ENCODE data around the gene OSBPL7. TPM values are rescaled to one million over a fixed set of nuclear protein-coding genes. Genes with fewer than 3 reads are reported as not detected.

OSBPL7 gene
- polyA plus RNA-seq, 1 donor (not counting 4 experiments of a cell fraction or from before 2014, with no cell fraction given), result 1.9 TPM

DNA sequence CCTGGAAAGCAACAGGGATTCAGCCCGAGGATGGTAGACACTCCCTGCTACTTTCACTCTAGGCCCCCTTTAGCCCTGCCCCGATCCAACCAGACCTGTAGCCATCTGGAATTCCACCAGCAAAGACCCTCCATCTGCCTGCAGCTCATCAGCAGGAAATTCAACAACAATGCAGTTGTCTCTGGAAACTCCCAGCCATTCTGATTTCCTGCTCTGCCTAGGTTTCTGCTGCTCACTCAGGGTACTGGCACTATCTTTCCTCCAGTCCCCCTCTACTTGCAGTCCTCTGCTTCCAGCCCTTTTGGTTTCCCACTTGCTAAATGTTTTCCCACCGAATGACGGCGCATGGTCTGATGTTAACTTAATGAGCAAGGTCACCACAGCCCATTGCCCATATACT, 32.0 kb upstream of the OSBPL7 start:
- DNase-seq (ENCODE audit: low read depth, low spot score) (no peak), FAIRE-seq (no peak)
- H3K9me1 ChIP-seq (ENCODE audit: control insufficient read depth, extremely low read depth, insufficient read depth, low read length), result no peaks in the 10 kb centered on the region
- no peak overlapping the region for H2AFZ ChIP-seq (ENCODE audit: control insufficient read depth, low read length)
- H3K4me3 ChIP-seq (ENCODE audit: control insufficient read depth in 2 of 3, extremely low read depth in 1 of 3, insufficient read depth in 2 of 3, low read depth in 1 of 3, low read length in 3 of 3), result no peak overlapping the region
- peaks cover under 1% of the 10 kb centered on the region for H3K79me2 ChIP-seq (ENCODE audit: control insufficient read depth, insufficient read depth, low read length)
- TF ChIP-seq EZH2 (IDR thresholded peaks at IDR 0.05; ENCODE audit: low read length), result no peak
- TF ChIP-seq, protein P1, sequence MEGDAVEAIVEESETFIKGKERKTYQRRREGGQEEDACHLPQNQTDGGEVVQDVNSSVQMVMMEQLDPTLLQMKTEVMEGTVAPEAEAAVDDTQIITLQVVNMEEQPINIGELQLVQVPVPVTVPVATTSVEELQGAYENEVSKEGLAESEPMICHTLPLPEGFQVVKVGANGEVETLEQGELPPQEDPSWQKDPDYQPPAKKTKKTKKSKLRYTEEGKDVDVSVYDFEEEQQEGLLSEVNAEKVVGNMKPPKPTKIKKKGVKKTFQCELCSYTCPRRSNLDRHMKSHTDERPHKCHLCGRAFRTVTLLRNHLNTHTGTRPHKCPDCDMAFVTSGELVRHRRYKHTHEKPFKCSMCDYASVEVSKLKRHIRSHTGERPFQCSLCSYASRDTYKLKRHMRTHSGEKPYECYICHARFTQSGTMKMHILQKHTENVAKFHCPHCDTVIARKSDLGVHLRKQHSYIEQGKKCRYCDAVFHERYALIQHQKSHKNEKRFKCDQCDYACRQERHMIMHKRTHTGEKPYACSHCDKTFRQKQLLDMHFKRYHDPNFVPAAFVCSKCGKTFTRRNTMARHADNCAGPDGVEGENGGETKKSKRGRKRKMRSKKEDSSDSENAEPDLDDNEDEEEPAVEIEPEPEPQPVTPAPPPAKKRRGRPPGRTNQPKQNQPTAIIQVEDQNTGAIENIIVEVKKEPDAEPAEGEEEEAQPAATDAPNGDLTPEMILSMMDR (optimal IDR thresholded peaks at IDR 0.05 in 1 of 3, IDR thresholded peaks at IDR 0.05 in 1 of 3, conservative IDR thresholded peaks at IDR 0.05 in 1 of 3; ENCODE audit: extremely low read depth in 1 of 3, insufficient read depth in 2 of 3, low read length in 3 of 3), result no peak
- peaks cover 46% of the 10 kb centered on the region for H3K27me3 ChIP-seq (ENCODE audit: control insufficient read depth, extremely low read depth, insufficient read depth, low read length)
- H3K9ac ChIP-seq (ENCODE audit: control insufficient read depth, extremely low read depth, insufficient read depth, low read length), result no peak overlapping the region
- peaks cover 23% of the 10 kb centered on the region for H3K4me1 ChIP-seq (ENCODE audit: control insufficient read depth, extremely low read depth, insufficient read depth, low read length)
- no peak overlapping the region for H3K4me2 ChIP-seq (ENCODE audit: control insufficient read depth, extremely low read depth, insufficient read depth, low read depth, low read length)
- no peaks in the 10 kb centered on the region for H4K20me1 ChIP-seq (ENCODE audit: control insufficient read depth, extremely low read depth, insufficient read depth, low read length)
- no peaks in the 10 kb centered on the region for H3K9me3 ChIP-seq (ENCODE audit: control insufficient read depth, low read depth, low read length)
- dilution Hi-C loops (cut with MboI; ENCODE audit: extremely low pct_ligation_motif_present, low sequenced_read_pairs), result no loop called here
- no peaks in the 10 kb centered on the region for H3K36me3 ChIP-seq (ENCODE audit: control insufficient read depth in 2 of 2, extremely low read depth in 1 of 2, insufficient read depth in 2 of 2, low read length in 2 of 2)
- no peak overlapping the region for H3K27ac ChIP-seq (ENCODE audit: control insufficient read depth, insufficient read depth, low read length)

DNA sequence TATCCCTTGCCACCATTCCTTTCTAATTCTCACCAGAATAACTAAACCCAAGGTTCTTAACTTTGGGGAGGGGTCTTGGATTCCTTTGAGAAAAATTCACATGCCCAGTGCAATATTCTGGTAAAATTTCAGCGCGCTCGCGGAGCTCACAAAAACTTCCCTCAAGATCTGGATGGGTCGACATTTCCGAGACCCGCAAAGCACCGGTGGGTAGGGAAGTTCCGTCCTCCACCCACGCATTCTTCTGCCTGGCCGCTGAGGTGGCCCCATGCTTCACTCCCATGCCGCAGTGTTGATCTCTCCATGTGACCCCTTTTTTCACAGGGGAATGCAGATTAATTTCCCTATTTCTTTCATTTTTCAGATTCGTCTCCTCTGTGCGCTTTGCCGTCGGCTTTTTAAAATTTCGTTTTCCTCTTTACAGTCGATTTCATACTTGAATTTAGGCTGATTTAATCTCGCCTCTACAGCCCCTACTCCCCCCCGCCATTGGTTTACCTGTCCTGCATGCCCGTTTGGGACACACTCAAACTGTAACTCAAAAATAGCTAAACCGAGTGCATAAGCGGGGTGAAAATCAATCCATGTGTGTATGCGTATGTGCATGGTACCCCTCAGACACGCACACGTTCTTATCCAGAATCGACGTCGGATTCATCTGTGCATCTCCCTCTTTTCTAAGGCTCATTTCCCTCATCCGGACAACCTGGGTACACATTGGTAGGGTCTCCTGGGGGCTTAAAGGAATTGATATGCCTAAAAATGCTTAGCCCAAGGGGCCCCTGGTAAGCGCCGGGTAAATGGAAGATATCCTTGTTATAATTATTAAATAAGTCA, 30.7 kb upstream of the OSBPL7 start:
- DNase-seq (ENCODE audit: low read depth, low spot score) (no peak), FAIRE-seq (no peak)
- TF ChIP-seq, protein P1 (optimal IDR thresholded peaks at IDR 0.05 in 1 of 3, IDR thresholded peaks at IDR 0.05 in 1 of 3, conservative IDR thresholded peaks at IDR 0.05 in 1 of 3; ENCODE audit: extremely low read depth in 1 of 3, insufficient read depth in 2 of 3, low read length in 3 of 3), result no peak
- TF ChIP-seq EZH2 (IDR thresholded peaks at IDR 0.05; ENCODE audit: low read length), result peak; percentile 72
- Histone ChIP-seq H4K20me1 (ENCODE audit: control insufficient read depth, extremely low read depth, insufficient read depth, low read length) (no peaks in the 10 kb centered on the region), H3K9ac (ENCODE audit: control insufficient read depth, extremely low read depth, insufficient read depth, low read length) (no peak overlapping the region), H3K9me3 (ENCODE audit: control insufficient read depth, low read depth, low read length) (no peaks in the 10 kb centered on the region), H3K9me1 (ENCODE audit: control insufficient read depth, extremely low read depth, insufficient read depth, low read length) (no peaks in the 10 kb centered on the region), H3K27me3 (ENCODE audit: control insufficient read depth, extremely low read depth, insufficient read depth, low read length) (peaks cover 46% of the 10 kb centered on the region), H3K4me3 (ENCODE audit: control insufficient read depth in 2 of 3, extremely low read depth in 1 of 3, insufficient read depth in 2 of 3, low read depth in 1 of 3, low read length in 3 of 3) (no peak overlapping the region), H3K79me2 (ENCODE audit: control insufficient read depth, insufficient read depth, low read length) (peaks cover 2% of the 10 kb centered on the region), H3K36me3 (ENCODE audit: control insufficient read depth in 2 of 2, extremely low read depth in 1 of 2, insufficient read depth in 2 of 2, low read length in 2 of 2) (no peaks in the 10 kb centered on the region), H2AFZ (ENCODE audit: control insufficient read depth, low read length) (no peak overlapping the region), H3K4me1 (ENCODE audit: control insufficient read depth, extremely low read depth, insufficient read depth, low read length) (peaks cover 24% of the 10 kb centered on the region), H3K27ac (ENCODE audit: control insufficient read depth, insufficient read depth, low read length) (no peak overlapping the region), H3K4me2 (ENCODE audit: control insufficient read depth, extremely low read depth, insufficient read depth, low read depth, low read length) (peak overlapping the region; percentile 58)
- dilution Hi-C loops (cut with MboI; ENCODE audit: extremely low pct_ligation_motif_present, low sequenced_read_pairs), result no loop called here

Data from keratinocyte (primary cell).